Endodermal cell (in vitro differentiated cells): Measurements from ENCODE around the gene ZNF580. TPM values are rescaled to one million over a fixed set of nuclear protein-coding genes. Genes with fewer than 3 reads are reported as not detected.

Experiments used
- DNase-seq: peaks from one replicate; pipeline ENCODE4 v3.0.0-alpha.2; 2017
- H3K27ac ChIP-seq: 2 replicates; pipeline ENCODE4 v1.5.1; 2013; ENCODE audit warnings: mild to moderate bottlenecking, low read depth, low read length, moderate library complexity
- H3K27me3 ChIP-seq: 2 replicates; pipeline ENCODE4 v1.6.1; 2013; ENCODE audit warnings: mild to moderate bottlenecking, low read length, moderate library complexity; ENCODE audit not compliant: insufficient read depth, control insufficient read depth, poor library complexity, severe bottlenecking
- H3K36me3 ChIP-seq: 2 replicates; pipeline ENCODE4 v1.7.0; 2013; ENCODE audit warnings: mild to moderate bottlenecking, low read length, moderate library complexity; ENCODE audit not compliant: control insufficient read depth, insufficient read depth
- H3K4me1 ChIP-seq: one replicate; pipeline ENCODE4 v1.7.0; 2013; ENCODE audit warnings: low read length; ENCODE audit not compliant: control insufficient read depth, insufficient read depth
- H3K4me3 ChIP-seq: 2 replicates; pipeline ENCODE4 v1.5.1; 2013; ENCODE audit warnings: mild to moderate bottlenecking, low read length, moderate library complexity
- H3K9ac ChIP-seq: 2 replicates; pipeline ENCODE4 v1.6.1; 2013; ENCODE audit warnings: mild to moderate bottlenecking, low read length, moderate library complexity; ENCODE audit not compliant: poor library complexity, severe bottlenecking; ENCODE audit errors: extremely low read depth
- H3K9me3 ChIP-seq: 2 replicates; pipeline ENCODE4 v1.6.1; 2013; ENCODE audit warnings: mild to moderate bottlenecking, low read length, moderate library complexity; ENCODE audit not compliant: control insufficient read depth
- H3K27ac Mint-ChIP-seq: 2 replicates; pipeline ENCODE4 v1.8.0; 2020; ENCODE audit warnings: mixed read lengths
- H3K27me3 Mint-ChIP-seq: 2 replicates; pipeline ENCODE4 v1.8.0; 2021; ENCODE audit warnings: mild to moderate bottlenecking, mixed read lengths; ENCODE audit not compliant: insufficient read depth
- H3K36me3 Mint-ChIP-seq: 2 replicates; pipeline ENCODE4 v1.8.0; 2020; ENCODE audit warnings: low read depth, mixed read lengths
- H3K4me1 Mint-ChIP-seq: 2 replicates; pipeline ENCODE4 v1.8.0; 2020; ENCODE audit warnings: mixed read lengths
- H3K4me3 Mint-ChIP-seq: 2 replicates; pipeline ENCODE4 v1.8.0; 2020; ENCODE audit warnings: mild to moderate bottlenecking, moderate library complexity, mixed read lengths
- H3K9me3 Mint-ChIP-seq: 2 replicates; pipeline ENCODE4 v1.8.0; 2020; ENCODE audit warnings: mild to moderate bottlenecking, mixed read lengths
- CTCF ChIP-seq: fragments of 200-600 bp; sonication (generic); conservative IDR thresholded peaks from 2 replicates; pipeline ENCODE4 v1.5.0; 2021; ENCODE audit warnings: antibody characterized with exemption, mild to moderate bottlenecking
- WGBS, 2 experiments: methylation state at CpG; one replicate each; pipeline versions ENCODE4 v1.1.5 to v1.1.7; 2013; ENCODE audit warnings: missing lambda C conversion rate in 2 of 2, mixed read lengths in 1 of 2; ENCODE audit not compliant: insufficient coverage in 1 of 2, insufficient read length in 1 of 2; 5-methylcytosine and 5-hydroxymethylcytosine counted together
- total RNA-seq, 2 donors: library from RNA; stranded (reverse); fragmentation: NEBNext Ultra II Directional in 1 of 2; extraction: Animal tissue kit (Norgen Biotek cat#: 25700) in 1 of 2; gene quantifications; 2 replicates in 1 of 2; 3 replicates in 1 of 2; pipeline ENCODE4 v1.2.1, GENCODE V29; 2021

Gene ZNF580
- total RNA-seq, 2 donors from 2014 or later = 27.3 to 38.6 TPM

- Histone ChIP-seq H3K4me1 (peaks cover 12% of the 10 kb centered on the region), H3K9me3 (no peaks in the 10 kb centered on the region), H3K27ac (no peak overlapping the region), H3K36me3 (peaks cover 35% of the 10 kb centered on the region), H3K9ac (no peak overlapping the region), H3K4me3 (no peak overlapping the region), H3K27me3 (no peaks in the 10 kb centered on the region)
- no peak for DNase-seq
- Mint-ChIP-seq H3K27me3 (no peaks in the 10 kb centered on the region), H3K9me3 (no peaks in the 10 kb centered on the region), H3K4me3 (no peak overlapping the region), H3K27ac (no peak overlapping the region), H3K4me1 (peaks cover 13% of the 10 kb centered on the region), H3K36me3 (peaks cover 42% of the 10 kb centered on the region)
- 94 to 97% methylated on average over 25 to 29 of the region's 29 CpGs for WGBS, 2 experiments
- TF ChIP-seq CTCF = no peak
Observed at GRCh38 chr19:55686311-55687050, 45.7 kb downstream of the ZNF580 start.

- no peak overlapping the region for H3K9ac ChIP-seq
- no peaks in the 10 kb centered on the region for H3K9me3 ChIP-seq
- Mint-ChIP-seq H3K4me3 (no peak overlapping the region), H3K4me1 (peaks cover 13% of the 10 kb centered on the region), H3K36me3 (peaks cover 39% of the 10 kb centered on the region), H3K27ac (no peak overlapping the region), H3K9me3 (no peaks in the 10 kb centered on the region), H3K27me3 (no peaks in the 10 kb centered on the region)
- peaks cover 12% of the 10 kb centered on the region for H3K4me1 ChIP-seq
- H3K4me3 ChIP-seq = no peak overlapping the region
- no peaks in the 10 kb centered on the region for H3K27me3 ChIP-seq
- H3K36me3 ChIP-seq = peaks cover 26% of the 10 kb centered on the region
- 95 to 98% methylated on average over 8 to 22 of the region's 22 CpGs for WGBS, 2 experiments
- H3K27ac ChIP-seq = no peak overlapping the region
- DNase-seq = no peak
- TF ChIP-seq CTCF = no peak
Observed at GRCh38 chr19:55687281-55688201, 46.7 kb downstream of the ZNF580 start.

GRCh38 chr19:55688422-55689218, 47.8 kb downstream of the ZNF580 start:
- Histone ChIP-seq H3K4me1 (peaks cover 9% of the 10 kb centered on the region), H3K4me3 (no peak overlapping the region), H3K9ac (no peak overlapping the region), H3K27ac (peak overlapping the region; percentile 44), H3K36me3 (peaks cover 34% of the 10 kb centered on the region), H3K27me3 (no peaks in the 10 kb centered on the region), H3K9me3 (no peaks in the 10 kb centered on the region)
- Mint-ChIP-seq H3K9me3 (no peaks in the 10 kb centered on the region), H3K27ac (no peak overlapping the region), H3K36me3 (peaks cover 39% of the 10 kb centered on the region), H3K4me3 (no peak overlapping the region), H3K4me1 (peaks cover 12% of the 10 kb centered on the region), H3K27me3 (no peaks in the 10 kb centered on the region)
- TF ChIP-seq CTCF = no peak
- 92 to 94% methylated on average over 14 to 27 of the region's 27 CpGs for WGBS, 2 experiments
- no peak for DNase-seq
